HG02884 (cell line): ENCODE data around the gene PLEKHA1.

Experiments used
- ATAC-seq: cut with Tn5 transposase; IDR thresholded peaks from one replicate; pipeline ENCODE4 v1.9.1; 2021; ENCODE audit warnings: mild to moderate bottlenecking, moderate library complexity; ENCODE audit not compliant: unreplicated experiment

Gene PLEKHA1

GRCh38 chr10:122420624-122421007 is 46.1 kb downstream of the PLEKHA1 start:
- ATAC-seq = no peak

- no peak for ATAC-seq
Measured at GRCh38 chr10:122421054-122421625, 46.6 kb downstream of the PLEKHA1 start.

GRCh38 chr10:122421742-122422141 is 47.2 kb downstream of the PLEKHA1 start:
- ATAC-seq = no peak

GRCh38 chr10:122422266-122422989 is 47.9 kb downstream of the PLEKHA1 start:
- no peak for ATAC-seq

- no peak for ATAC-seq
Measured at GRCh38 chr10:122424059-122424458, 49.6 kb downstream of the PLEKHA1 start.

GRCh38 chr10:122426829-122427228 is 52.3 kb downstream of the PLEKHA1 start:
- no peak for ATAC-seq

GRCh38 chr10:122427280-122427679 is 52.8 kb downstream of the PLEKHA1 start:
- ATAC-seq = no peak

GRCh38 chr10:122435212-122435827 is 60.8 kb downstream of the PLEKHA1 start:
- ATAC-seq = no peak

- ATAC-seq = no peak
Measured at GRCh38 chr10:122441961-122442360, 67.5 kb downstream of the PLEKHA1 start.

GRCh38 chr10:122445469-122445868 is 71.0 kb downstream of the PLEKHA1 start:
- ATAC-seq = no peak

- no peak for ATAC-seq
Measured at GRCh38 chr10:122445904-122446303, 71.4 kb downstream of the PLEKHA1 start.

GRCh38 chr10:122446668-122447423 is 72.3 kb downstream of the PLEKHA1 start:
- no peak for ATAC-seq

- ATAC-seq = no peak
Measured at GRCh38 chr10:122448600-122448999, 74.1 kb downstream of the PLEKHA1 start.

- no peak for ATAC-seq
Measured at GRCh38 chr10:122449153-122449552, 74.6 kb downstream of the PLEKHA1 start.

GRCh38 chr10:122450353-122450990 is 76.0 kb downstream of the PLEKHA1 start:
- no peak for ATAC-seq

- no peak for ATAC-seq
Measured at GRCh38 chr10:122454071-122454470, 79.6 kb downstream of the PLEKHA1 start.

- no peak for ATAC-seq
Measured at GRCh38 chr10:122454603-122455080, 80.1 kb downstream of the PLEKHA1 start, which contains the start of gene ARMS2. TSS of gene ARMS2 (plus strand) at chr10:122454653. CDS start at chr10:122454728, 75 bp downstream.

- ATAC-seq = no peak
Measured at GRCh38 chr10:122455376-122456079, 81.0 kb downstream of the PLEKHA1 start.

GRCh38 chr10:122457934-122458333 is 83.4 kb downstream of the PLEKHA1 start:
- ATAC-seq = no peak

GRCh38 chr10:122458693-122459092 is 84.2 kb downstream of the PLEKHA1 start:
- ATAC-seq = no peak
